ENCODE data around the gene IGFN1.
"Not testable (repeated sequence)": the region's sequence is repeated elsewhere in the genome, so short reads cannot be mapped to it uniquely, and the experiment has no call there.

IGFN1 gene

GRCh38 chr1:201229771-201230635, 39.4 kb downstream of the IGFN1 start:
- TF ChIP-seq CTCF (IDR thresholded peaks at IDR 0.05): no peak
- H3K4me3 ChIP-seq (ENCODE audit: low read depth in 1 of 2, low read length in 1 of 2): no peak overlapping the region
- H3K4me1 ChIP-seq (ENCODE audit: control insufficient read depth in 1 of 2, insufficient read depth in 1 of 2, low read depth in 1 of 2, low read length in 1 of 2): no peaks in the 10 kb centered on the region
- H3K9me3 ChIP-seq: no peaks in the 10 kb centered on the region
- no peak overlapping the region for H3K27ac ChIP-seq
- no peaks in the 10 kb centered on the region for H3K36me3 ChIP-seq
- H3K27me3 ChIP-seq: no peaks in the 10 kb centered on the region

GRCh38 chr1:201230676-201231075, 40.1 kb downstream of the IGFN1 start:
- no peak overlapping the region for H3K4me3 ChIP-seq (ENCODE audit: low read depth in 1 of 2, low read length in 1 of 2)
- no peaks in the 10 kb centered on the region for H3K36me3 ChIP-seq
- no peak for TF ChIP-seq CTCF (IDR thresholded peaks at IDR 0.05)
- H3K27me3 ChIP-seq: no peaks in the 10 kb centered on the region
- H3K4me1 ChIP-seq (ENCODE audit: control insufficient read depth in 1 of 2, insufficient read depth in 1 of 2, low read depth in 1 of 2, low read length in 1 of 2): no peaks in the 10 kb centered on the region
- no peaks in the 10 kb centered on the region for H3K9me3 ChIP-seq
- H3K27ac ChIP-seq: no peak overlapping the region

DNA sequence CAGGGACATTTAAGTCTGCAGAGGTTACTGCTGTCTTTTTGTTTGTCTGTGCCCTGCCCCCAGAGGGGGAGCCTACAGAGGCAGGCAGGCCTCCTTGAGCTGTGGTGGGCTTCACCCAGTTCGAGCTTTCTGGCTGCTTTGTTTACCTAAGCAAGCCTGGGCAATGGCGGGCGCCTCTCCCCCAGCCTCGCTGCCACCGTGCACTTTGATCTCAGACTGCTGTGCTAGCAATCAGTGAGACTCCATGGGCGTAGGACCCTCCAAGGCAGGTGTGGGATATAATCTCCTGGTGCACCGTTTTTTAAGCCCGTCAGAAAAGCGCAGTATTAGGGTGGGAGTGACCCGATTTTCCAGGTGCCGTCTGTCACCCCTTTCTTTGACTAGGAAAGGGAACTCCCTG, 49.0 kb downstream of the IGFN1 start:
- H3K27me3 ChIP-seq; H3K36me3 ChIP-seq; H3K4me3 ChIP-seq (ENCODE audit: low read depth in 1 of 2, low read length in 1 of 2); H3K27ac ChIP-seq; H3K9me3 ChIP-seq: not testable (repeated sequence)
- H3K4me1 ChIP-seq (ENCODE audit: control insufficient read depth in 1 of 2, insufficient read depth in 1 of 2, low read depth in 1 of 2, low read length in 1 of 2): peaks cover 9 to 12% of the 10 kb centered on the region in 2 experiments

GRCh38 chr1:201240171-201240570, 49.5 kb downstream of the IGFN1 start:
- no peak for TF ChIP-seq CTCF (IDR thresholded peaks at IDR 0.05)
- no peak overlapping the region for H3K27ac ChIP-seq
- H3K4me1 ChIP-seq (ENCODE audit: control insufficient read depth in 1 of 2, insufficient read depth in 1 of 2, low read depth in 1 of 2, low read length in 1 of 2): peaks cover 9 to 12% of the 10 kb centered on the region in 2 experiments
- H3K4me3 ChIP-seq (ENCODE audit: low read depth in 1 of 2, low read length in 1 of 2): no peak overlapping the region
- no peaks in the 10 kb centered on the region for H3K27me3 ChIP-seq
- H3K36me3 ChIP-seq: no peaks in the 10 kb centered on the region
- no peaks in the 10 kb centered on the region for H3K9me3 ChIP-seq

DNA sequence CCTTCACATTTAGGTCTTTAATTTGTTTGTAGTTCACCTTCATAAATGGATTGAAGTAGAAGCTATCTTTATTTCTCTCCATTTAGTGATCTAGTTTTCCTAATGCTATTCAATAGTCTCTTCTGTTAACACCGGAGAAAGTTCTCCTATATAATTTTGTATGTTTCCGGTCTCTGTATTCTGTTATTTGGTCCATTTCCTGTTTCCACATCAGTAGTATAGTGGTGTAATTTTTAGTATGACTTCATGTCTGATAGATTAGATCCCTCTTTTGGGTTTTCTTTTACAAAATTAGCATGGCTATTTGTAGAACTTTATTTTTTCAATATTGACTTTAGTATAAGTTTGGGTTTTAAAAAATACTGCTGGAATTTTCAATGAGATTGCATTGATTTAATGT, 51.1 kb downstream of the IGFN1 start:
- H3K27ac ChIP-seq: no peak overlapping the region
- no peaks in the 10 kb centered on the region for H3K27me3 ChIP-seq
- no peak overlapping the region for H3K4me3 ChIP-seq (ENCODE audit: low read depth in 1 of 2, low read length in 1 of 2)
- TF ChIP-seq CTCF (IDR thresholded peaks at IDR 0.05): no peak
- H3K4me1 ChIP-seq (ENCODE audit: control insufficient read depth in 1 of 2, insufficient read depth in 1 of 2, low read depth in 1 of 2, low read length in 1 of 2): peaks cover 9 to 12% of the 10 kb centered on the region in 2 experiments
- H3K9me3 ChIP-seq: no peaks in the 10 kb centered on the region
- no peaks in the 10 kb centered on the region for H3K36me3 ChIP-seq

- Histone ChIP-seq H3K9me3 (no peaks in the 10 kb centered on the region), H3K27me3 (no peaks in the 10 kb centered on the region), H3K4me3 (ENCODE audit: low read depth in 1 of 2, low read length in 1 of 2) (no peak overlapping the region), H3K36me3 (no peaks in the 10 kb centered on the region), H3K27ac (no peak overlapping the region), H3K4me1 (ENCODE audit: control insufficient read depth in 1 of 2, insufficient read depth in 1 of 2, low read depth in 1 of 2, low read length in 1 of 2) (peaks cover 9 to 12% of the 10 kb centered on the region in 2 experiments)
- no peak for TF ChIP-seq CTCF (IDR thresholded peaks at IDR 0.05)
Measured at GRCh38 chr1:201245082-201245481, 54.5 kb downstream of the IGFN1 start.
